Adrenal gland (tissue), 5 donors: Measurements from ENCODE around the gene CFAP77.

Experiments
- CTCF ChIP-seq, 6 experiments: fragments of 450-650 bp in 4 of 6; fragments of 200-600 bp in 2 of 6; sonication (generic) in 1 of 6; IDR thresholded peaks; 1 replicate in 5 of 6; 2 replicates in 1 of 6; pipeline versions ENCODE4 v1.5.1 to v1.8.0; 2016 to 2021; ENCODE audit warnings: antibody characterized with exemption in 6 of 6, mild to moderate bottlenecking in 2 of 6, moderate library complexity in 1 of 6
- POLR2A ChIP-seq, 2 donors: fragments of 450-650 bp; IDR thresholded peaks; one replicate each; pipeline ENCODE4 v1.6.1; 2017; ENCODE audit warnings: antibody characterized with exemption in 2 of 2, mild to moderate bottlenecking in 2 of 2, moderate library complexity in 1 of 2
- donor health status: DM: no; HTN: no; CAD: no.

GRCh38 chr9:132575005-132575609 lies 165.1 kb downstream of the CFAP77 start:
- TF ChIP-seq CTCF (IDR thresholded peaks at IDR 0.05) (peak; percentile 67 to 90 (median 86)), POLR2A (IDR thresholded peaks at IDR 0.05) (no peak)
